Tibial nerve (tissue), 4 donors: ENCODE results near the gene BEAN1.

Experiments used
- CTCF ChIP-seq, 5 experiments: fragments of 200-600 bp in 3 of 5; fragments of 450-650 bp in 2 of 5; sonication (generic) in 3 of 5; IDR thresholded peaks; one replicate each; pipeline ENCODE4 v1.5.1; 2016 to 2019; ENCODE audit warnings: antibody characterized with exemption in 5 of 5, mild to moderate bottlenecking in 3 of 5, moderate library complexity in 2 of 5
- EP300 ChIP-seq, 2 donors: sonication (generic); formaldehyde crosslinking; IDR thresholded peaks; one replicate each; pipeline ENCODE4 v1.6.1; 2017; ENCODE audit warnings: antibody characterized with exemption in 2 of 2, mild to moderate bottlenecking in 1 of 2
- POLR2A ChIP-seq, 2 donors: fragments of 450-650 bp; IDR thresholded peaks; one replicate each; pipeline ENCODE4 v1.6.1; 2017; ENCODE audit warnings: antibody characterized with exemption in 2 of 2, mild to moderate bottlenecking in 2 of 2, moderate library complexity in 2 of 2

GRCh38 chr16:66488505-66488904, 61.4 kb downstream of the BEAN1 start:
- TF ChIP-seq CTCF (IDR thresholded peaks at IDR 0.05) = no peak
- no peak for TF ChIP-seq POLR2A (IDR thresholded peaks at IDR 0.05)
- no peak for TF ChIP-seq EP300 (IDR thresholded peaks at IDR 0.05)
